ENCODE data around the gene YIPF5.

DNA sequence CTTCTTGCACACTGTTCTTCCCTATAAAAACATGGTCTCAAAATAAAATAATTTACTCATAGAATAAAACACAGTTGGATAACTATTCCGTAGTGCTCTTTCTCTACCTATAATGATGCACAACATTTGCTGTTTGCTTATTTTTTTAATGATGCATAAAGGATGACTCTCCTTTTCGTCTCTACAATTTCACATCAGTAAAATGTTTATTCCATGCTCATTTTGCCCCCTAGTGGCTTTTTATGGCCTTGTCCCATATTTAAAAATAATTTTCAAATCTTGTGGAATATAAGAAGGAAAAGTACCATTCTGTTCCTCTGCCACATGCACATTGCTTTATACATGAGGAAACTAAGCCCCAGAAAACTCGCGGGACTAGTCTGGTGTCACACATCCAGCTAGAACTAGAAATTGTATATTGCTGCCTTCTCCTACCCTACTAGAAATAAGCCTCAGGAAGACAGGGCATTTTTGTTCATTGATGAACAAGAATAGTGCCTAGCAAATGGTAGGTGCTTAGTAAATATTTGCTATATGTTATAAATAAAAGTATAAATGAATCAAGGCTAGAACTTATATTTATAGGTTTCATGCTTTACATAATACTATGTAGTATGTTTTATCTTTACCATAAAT is 12.9 kb upstream of the YIPF5 start:
- no peak for TF ChIP-seq POLR2A (IDR thresholded peaks at IDR 0.05; ENCODE audit: low read depth, low read length)
- no peak for TF ChIP-seq TAF1 (IDR thresholded peaks at IDR 0.05; ENCODE audit: borderline replicate concordance, low read depth, low read length)
- TF ChIP-seq POLR2AphosphoS5 (IDR thresholded peaks at IDR 0.05; ENCODE audit: low read depth, low read length), result no peak
